Keratinocyte (primary cell): ENCODE measurements around the gene GPR37. TPM values are rescaled to one million over a fixed set of nuclear protein-coding genes. Genes with fewer than 3 reads are reported as not detected.

Experiments
- DNase-seq: peaks from one replicate; pipeline ENCODE4 v3.0.0-alpha.2; 2011; ENCODE audit warnings: low read depth, missing footprints, low spot score
- FAIRE-seq: peaks from 2 replicates; lab custom pipeline; 2011; peaks lifted over from hg19 to GRCh38; lab: Jason Lieb, UNC
- H2AFZ ChIP-seq: 2 replicates; pipeline ENCODE4 v1.6.0; 2012; ENCODE audit warnings: low read length, control low read depth, inconsistent platforms; ENCODE audit not compliant: control insufficient read depth
- H3K27ac ChIP-seq: 2 replicates; pipeline ENCODE4 v1.5.1; 2011; ENCODE audit warnings: low read length; ENCODE audit not compliant: control insufficient read depth, insufficient read depth
- H3K27me3 ChIP-seq: 3 replicates; pipeline ENCODE4 v1.6.0; 2011; ENCODE audit warnings: low read length; ENCODE audit not compliant: control insufficient read depth, insufficient read depth; ENCODE audit errors: extremely low read depth
- H3K36me3 ChIP-seq, 2 experiments: 2 replicates in 1 of 2; 3 replicates in 1 of 2; pipeline ENCODE4 v1.5.1; 2011; ENCODE audit warnings: low read length in 2 of 2, mild to moderate bottlenecking in 1 of 2; ENCODE audit not compliant: control insufficient read depth in 2 of 2, insufficient read depth in 2 of 2; ENCODE audit errors: extremely low read depth in 1 of 2
- H3K4me1 ChIP-seq: 3 replicates; pipeline ENCODE4 v1.5.1; 2011; ENCODE audit warnings: low read length; ENCODE audit not compliant: control insufficient read depth, insufficient read depth; ENCODE audit errors: extremely low read depth
- H3K4me2 ChIP-seq: 3 replicates; pipeline ENCODE4 v1.6.0; 2011; ENCODE audit warnings: low read depth, low read length; ENCODE audit not compliant: control insufficient read depth, insufficient read depth; ENCODE audit errors: extremely low read depth
- H3K4me3 ChIP-seq, 3 experiments: fragments of 200-600 bp in 1 of 3; sonication (generic) in 1 of 3; 2 replicates in 2 of 3; 3 replicates in 1 of 3; pipeline ENCODE4 v1.5.1; 2011 to 2016; ENCODE audit warnings: low read length in 3 of 3, mild to moderate bottlenecking in 3 of 3, control low read depth in 2 of 3, inconsistent platforms in 1 of 3, low read depth in 1 of 3, mixed read lengths in 1 of 3, mixed run types in 1 of 3, moderate library complexity in 1 of 3; ENCODE audit not compliant: control insufficient read depth in 2 of 3, insufficient read depth in 2 of 3; ENCODE audit errors: extremely low read depth in 1 of 3
- H3K79me2 ChIP-seq: 2 replicates; pipeline ENCODE4 v1.6.0; 2012; ENCODE audit warnings: low read length; ENCODE audit not compliant: control insufficient read depth, insufficient read depth
- H3K9ac ChIP-seq: 3 replicates; pipeline ENCODE4 v1.6.0; 2011; ENCODE audit warnings: low read length; ENCODE audit not compliant: control insufficient read depth, insufficient read depth; ENCODE audit errors: extremely low read depth
- H3K9me1 ChIP-seq: 3 replicates; pipeline ENCODE4 v1.6.0; 2011; ENCODE audit warnings: low read length; ENCODE audit not compliant: control insufficient read depth, insufficient read depth; ENCODE audit errors: extremely low read depth
- H3K9me3 ChIP-seq: 2 replicates; pipeline ENCODE4 v1.5.1; 2012; ENCODE audit warnings: low read depth, low read length; ENCODE audit not compliant: control insufficient read depth
- H4K20me1 ChIP-seq: 3 replicates; pipeline ENCODE4 v1.6.0; 2011; ENCODE audit warnings: low read length; ENCODE audit not compliant: control insufficient read depth, insufficient read depth; ENCODE audit errors: extremely low read depth
- EZH2 ChIP-seq: IDR thresholded peaks from one replicate; pipeline ENCODE4 v1.6.1; 2012; ENCODE audit warnings: inconsistent platforms, mild to moderate bottlenecking, low read length, moderate library complexity
- dilution Hi-C: fragments of 300-500 bp; cut with MboI; formaldehyde crosslinking; loops from one replicate; pipeline ENCODE4 v1.7.0; 2020; ENCODE audit warnings: low sequenced_read_pairs; ENCODE audit not compliant: extremely low pct_ligation_motif_present
- polyA plus RNA-seq, 5 experiments: library from polyadenylated mRNA; depleted of rRNA in 3 of 5; stranded (reverse) in 3 of 5; stranded (forward) in 1 of 5; unstranded in 1 of 5; fragments of >200 nt; gene quantifications; 1 replicate in 1 of 5; 2 replicates in 3 of 5; 3 replicates in 1 of 5; pipeline versions ENCODE4 v1.2.1 to v1.2.3, GENCODE V29; 2011 to 2012; ENCODE audit warnings: missing spikeins in 2 of 5, low read depth in 1 of 5, low replicate concordance in 1 of 5
- TF ChIP-seq, protein P1 (sequence below), 3 experiments: IDR thresholded peaks in 1 of 3; conservative IDR thresholded peaks in 1 of 3; optimal IDR thresholded peaks in 1 of 3; 2 replicates in 2 of 3; 3 replicates in 1 of 3; pipeline versions ENCODE3 to v1.5.1; 2011; ENCODE audit warnings: low read length in 3 of 3, mild to moderate bottlenecking in 3 of 3, moderate library complexity in 2 of 3, control low read depth in 1 of 3, inconsistent platforms in 1 of 3; ENCODE audit not compliant: insufficient read depth in 2 of 3; ENCODE audit errors: extremely low read depth in 1 of 3

The GPR37 gene
- polyA plus RNA-seq, 1 donor (not counting 4 experiments of a cell fraction or from before 2014, with no cell fraction given), result 0.58 TPM

GRCh38 chr7:124813994-124814798 is 48.6 kb upstream of the GPR37 start:
- Histone ChIP-seq H3K4me2 (no peak overlapping the region), H3K27me3 (no peaks in the 10 kb centered on the region), H3K79me2 (no peaks in the 10 kb centered on the region), H3K36me3 (no peaks in the 10 kb centered on the region), H4K20me1 (no peaks in the 10 kb centered on the region), H3K9ac (no peak overlapping the region), H3K9me1 (no peaks in the 10 kb centered on the region), H2AFZ (no peak overlapping the region), H3K4me3 (no peak overlapping the region), H3K27ac (no peak overlapping the region), H3K9me3 (no peaks in the 10 kb centered on the region), H3K4me1 (no peaks in the 10 kb centered on the region)
- TF ChIP-seq EZH2, result no peak
- TF ChIP-seq, protein P1, sequence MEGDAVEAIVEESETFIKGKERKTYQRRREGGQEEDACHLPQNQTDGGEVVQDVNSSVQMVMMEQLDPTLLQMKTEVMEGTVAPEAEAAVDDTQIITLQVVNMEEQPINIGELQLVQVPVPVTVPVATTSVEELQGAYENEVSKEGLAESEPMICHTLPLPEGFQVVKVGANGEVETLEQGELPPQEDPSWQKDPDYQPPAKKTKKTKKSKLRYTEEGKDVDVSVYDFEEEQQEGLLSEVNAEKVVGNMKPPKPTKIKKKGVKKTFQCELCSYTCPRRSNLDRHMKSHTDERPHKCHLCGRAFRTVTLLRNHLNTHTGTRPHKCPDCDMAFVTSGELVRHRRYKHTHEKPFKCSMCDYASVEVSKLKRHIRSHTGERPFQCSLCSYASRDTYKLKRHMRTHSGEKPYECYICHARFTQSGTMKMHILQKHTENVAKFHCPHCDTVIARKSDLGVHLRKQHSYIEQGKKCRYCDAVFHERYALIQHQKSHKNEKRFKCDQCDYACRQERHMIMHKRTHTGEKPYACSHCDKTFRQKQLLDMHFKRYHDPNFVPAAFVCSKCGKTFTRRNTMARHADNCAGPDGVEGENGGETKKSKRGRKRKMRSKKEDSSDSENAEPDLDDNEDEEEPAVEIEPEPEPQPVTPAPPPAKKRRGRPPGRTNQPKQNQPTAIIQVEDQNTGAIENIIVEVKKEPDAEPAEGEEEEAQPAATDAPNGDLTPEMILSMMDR (optimal IDR thresholded peaks at IDR 0.05 in 1 of 3, IDR thresholded peaks at IDR 0.05 in 1 of 3, conservative IDR thresholded peaks at IDR 0.05 in 1 of 3; ENCODE audit: extremely low read depth in 1 of 3, insufficient read depth in 2 of 3, low read length in 3 of 3), result no peak
- dilution Hi-C loops, result no loop called here
- FAIRE-seq (no peak), DNase-seq (no peak)

- dilution Hi-C loops, result no loop called here
Observed at GRCh38 chr7:124812764-124813163, 47.2 kb upstream of the GPR37 start.

More at GRCh38 chr7:124812764-124813163, 47.2 kb upstream of the GPR37 start:
- Histone ChIP-seq H3K9me3 (no peaks in the 10 kb centered on the region), H3K27ac (no peak overlapping the region), H3K9me1 (no peaks in the 10 kb centered on the region), H4K20me1 (no peaks in the 10 kb centered on the region), H3K9ac (no peak overlapping the region), H3K36me3 (no peaks in the 10 kb centered on the region), H3K4me3 (no peak overlapping the region), H3K27me3 (no peaks in the 10 kb centered on the region), H3K79me2 (no peaks in the 10 kb centered on the region), H2AFZ (no peak overlapping the region), H3K4me1 (no peaks in the 10 kb centered on the region), H3K4me2 (no peak overlapping the region)
- TF ChIP-seq, protein P1 (optimal IDR thresholded peaks at IDR 0.05 in 1 of 3, IDR thresholded peaks at IDR 0.05 in 1 of 3, conservative IDR thresholded peaks at IDR 0.05 in 1 of 3; ENCODE audit: extremely low read depth in 1 of 3, insufficient read depth in 2 of 3, low read length in 3 of 3), result no peak
- TF ChIP-seq EZH2, result no peak
- DNase-seq (no peak), FAIRE-seq (no peak)
